H4 (cell line): ENCODE measurements around the gene OSBPL2. TPM values are rescaled to one million over a fixed set of nuclear protein-coding genes. Genes with fewer than 3 reads are reported as not detected.

Experiments used
- DNase-seq: peaks from one replicate; pipeline ENCODE4 v3.0.0-alpha.2; 2015; ENCODE audit warnings: low spot score
- total RNA-seq: library from RNA; depleted of rRNA; stranded (reverse); fragments of >200 nt; shearing (Covaris generic); gene quantifications from 2 replicates; pipeline ENCODE4 v1.2.3, GENCODE V29; 2014

OSBPL2 gene
- total RNA-seq, 1 experiment from 2014 or later, result 12.5 TPM

GRCh38 chr20:62325172-62325905 lies 87.0 kb downstream of the OSBPL2 start:
- DNase-seq, result no peak

- DNase-seq, result no peak
These were observed 88.2 kb downstream of the OSBPL2 start for GRCh38 chr20:62326559-62326958.

GRCh38 chr20:62326959-62327725 lies 88.8 kb downstream of the OSBPL2 start:
- DNase-seq, result no peak

DNA sequence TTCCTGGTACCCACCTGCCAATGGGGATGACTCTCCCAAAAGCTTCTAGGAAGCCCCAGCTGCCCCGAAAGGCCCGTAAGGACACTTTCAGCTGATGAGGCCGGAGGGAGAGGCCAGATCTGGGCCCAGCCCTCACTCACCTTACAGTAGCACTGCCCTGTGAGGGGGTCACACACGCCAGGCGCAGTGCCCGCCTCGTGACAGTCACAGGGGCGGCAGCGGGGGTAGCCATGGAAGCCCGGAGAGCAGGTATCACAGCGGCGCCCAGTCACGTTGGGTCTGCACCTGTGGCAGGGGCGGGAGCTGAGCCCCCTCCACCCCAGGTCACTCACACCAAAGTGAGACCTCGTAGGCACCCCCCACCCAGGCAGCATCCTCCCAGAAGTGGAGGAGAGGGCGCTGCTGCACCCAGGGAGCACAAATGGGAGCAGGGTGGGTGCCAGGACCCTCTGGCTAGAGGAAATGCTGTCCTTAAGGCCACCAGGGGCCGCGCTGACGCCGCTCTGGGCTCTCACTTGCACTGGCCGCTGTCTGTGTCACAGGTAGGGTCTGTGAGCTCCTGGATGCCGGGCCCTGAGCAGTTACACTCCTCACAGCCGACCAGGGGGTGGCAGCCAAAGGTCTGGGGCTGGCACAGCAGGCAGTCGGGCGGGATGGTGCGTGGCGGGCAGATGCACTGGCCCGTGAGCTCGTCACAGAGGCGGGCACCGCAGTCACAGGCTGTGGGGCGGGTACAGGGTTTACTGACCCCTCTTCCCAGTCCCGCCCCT lies 89.6 kb downstream of the OSBPL2 start:
- DNase-seq, result no peak

DNA sequence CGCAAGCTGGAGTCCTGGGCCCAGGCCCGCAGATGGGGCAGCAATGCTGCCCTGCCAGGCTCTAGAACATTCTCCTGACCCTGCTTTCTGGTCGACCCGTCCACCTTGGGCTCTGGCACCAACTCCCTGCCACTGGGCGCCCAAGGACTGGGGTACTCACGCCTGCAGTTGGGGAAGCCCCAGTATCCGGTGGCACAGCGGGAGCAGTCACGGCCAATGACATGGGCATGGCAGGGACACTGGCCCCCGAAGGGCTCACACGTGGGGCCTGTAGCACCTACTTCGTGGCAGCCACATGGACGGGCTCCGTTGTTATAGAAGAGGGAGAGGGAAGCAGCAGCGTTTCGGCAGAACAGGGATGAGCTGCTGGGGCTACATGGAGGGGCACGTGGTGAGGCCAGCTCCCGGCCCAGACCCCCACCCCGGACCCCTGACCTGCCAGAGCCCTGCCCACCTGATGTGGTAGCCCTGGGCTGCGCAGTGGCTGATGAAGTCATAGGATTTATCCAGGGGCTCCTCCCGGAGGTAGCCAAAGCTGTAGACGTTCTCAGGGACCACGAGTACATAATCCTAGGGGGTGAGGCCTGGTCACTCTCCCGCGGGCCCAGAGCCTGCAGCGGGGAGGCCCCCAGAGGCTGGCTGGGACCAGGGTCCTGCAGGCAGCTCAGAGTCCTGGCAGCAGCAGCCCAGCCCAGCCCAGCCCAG lies 90.5 kb downstream of the OSBPL2 start:
- no peak for DNase-seq

- no peak for DNase-seq
These were observed 91.4 kb downstream of the OSBPL2 start for GRCh38 chr20:62329389-62330377.

- no peak for DNase-seq
These were observed 92.4 kb downstream of the OSBPL2 start for GRCh38 chr20:62330576-62331317.

- no peak for DNase-seq
These were observed 93.0 kb downstream of the OSBPL2 start for GRCh38 chr20:62331347-62331746.

- no peak for DNase-seq
These were observed 94.1 kb downstream of the OSBPL2 start for GRCh38 chr20:62332421-62332820.

DNA sequence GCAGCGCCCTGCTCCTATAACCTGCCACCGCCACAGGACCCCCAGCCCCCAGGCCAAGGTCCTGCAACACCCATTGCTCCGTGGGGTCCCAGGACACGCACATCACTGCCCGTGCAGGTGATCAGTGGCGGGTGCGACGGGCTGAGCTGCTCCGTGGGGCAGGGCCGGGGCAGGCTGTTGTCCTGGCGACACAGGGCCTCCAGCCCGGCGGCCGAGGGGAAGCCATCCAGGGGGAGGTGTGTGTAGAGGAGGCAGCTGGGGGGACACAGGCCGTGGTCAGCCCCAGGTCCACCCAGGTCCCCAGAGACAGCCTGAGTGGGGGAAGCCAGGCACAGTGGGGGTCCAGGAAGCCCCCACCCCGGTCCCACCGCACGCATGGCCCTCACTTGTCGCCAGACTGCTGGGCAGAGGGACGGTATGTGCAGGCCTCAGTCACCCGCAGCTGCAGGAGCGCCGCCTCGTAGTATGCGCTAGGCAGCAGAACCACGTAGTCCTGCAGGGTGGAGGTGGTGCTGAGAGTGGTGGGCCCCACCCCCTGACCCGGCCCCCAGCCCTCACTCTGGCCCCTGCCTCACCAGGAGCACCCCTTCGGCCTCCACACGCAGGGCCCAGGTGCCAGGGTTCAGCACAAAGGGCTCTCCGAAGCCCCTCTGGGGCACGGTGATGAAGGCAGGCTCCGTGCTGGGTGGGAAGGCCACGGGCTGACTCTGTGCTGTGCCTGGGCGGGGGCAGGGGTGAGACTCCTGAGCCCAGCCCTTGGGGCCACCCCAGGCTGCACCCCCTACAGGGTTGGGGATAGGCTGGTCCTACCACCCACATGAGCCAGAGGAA lies 94.9 kb downstream of the OSBPL2 start:
- no peak for DNase-seq

DNA sequence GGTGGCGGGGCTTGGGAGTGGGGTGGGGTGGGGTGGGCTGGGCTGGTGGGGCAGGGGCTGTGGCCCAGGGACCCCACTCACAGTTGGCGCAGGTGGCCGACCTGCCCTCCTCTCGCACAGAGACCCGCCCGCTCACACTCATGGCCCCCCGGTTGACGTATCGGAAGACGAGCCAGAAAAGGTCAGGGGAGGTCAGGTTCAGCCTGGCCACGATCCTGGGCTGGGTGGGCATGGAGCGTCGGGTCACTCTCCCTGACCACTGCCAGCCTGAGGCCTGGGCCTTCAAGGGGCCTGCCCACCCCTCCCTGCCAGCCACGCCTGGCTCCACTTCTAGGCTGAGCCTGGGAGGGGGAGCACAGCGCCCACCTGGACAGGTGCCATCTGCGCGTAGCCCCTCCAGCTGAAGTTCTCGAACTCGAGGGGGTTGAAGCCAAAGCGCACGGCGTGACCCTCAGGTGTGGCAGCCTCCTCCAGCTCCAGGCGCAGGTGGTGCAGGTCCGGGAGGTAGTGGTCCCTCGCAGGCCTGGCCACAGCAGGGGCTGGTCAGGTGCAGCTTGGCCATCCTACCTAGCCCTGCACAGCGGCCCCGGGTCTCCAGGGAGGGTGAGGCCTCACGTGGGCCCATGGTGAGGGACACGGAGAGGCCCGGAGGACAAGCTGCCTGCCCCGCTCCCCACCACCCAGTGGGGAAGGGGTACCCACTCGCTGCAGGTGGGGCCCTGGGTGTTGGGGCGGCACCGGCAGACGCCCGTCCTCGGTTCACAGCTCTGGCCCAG lies 95.7 kb downstream of the OSBPL2 start:
- DNase-seq, result no peak

DNA sequence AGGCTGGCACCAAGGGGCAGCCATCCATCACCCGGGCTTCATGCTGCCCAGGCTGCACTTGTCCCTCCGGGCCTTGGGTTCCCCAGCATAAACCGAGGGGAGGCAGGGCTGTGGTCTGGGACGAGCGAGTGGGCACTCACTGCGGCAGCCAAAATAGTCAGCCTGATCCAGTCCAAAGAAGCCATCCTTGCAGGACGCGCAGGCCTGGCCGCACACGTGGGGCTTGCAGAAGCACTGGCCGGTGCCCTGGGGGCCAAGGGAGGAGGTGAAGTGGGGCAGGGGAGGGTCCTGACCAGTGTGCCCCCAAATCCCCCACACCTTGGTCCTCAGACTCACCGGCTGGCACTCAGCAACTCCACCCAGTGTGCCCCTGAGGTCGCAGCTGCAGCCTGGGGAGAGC lies 96.6 kb downstream of the OSBPL2 start:
- no peak for DNase-seq

DNA sequence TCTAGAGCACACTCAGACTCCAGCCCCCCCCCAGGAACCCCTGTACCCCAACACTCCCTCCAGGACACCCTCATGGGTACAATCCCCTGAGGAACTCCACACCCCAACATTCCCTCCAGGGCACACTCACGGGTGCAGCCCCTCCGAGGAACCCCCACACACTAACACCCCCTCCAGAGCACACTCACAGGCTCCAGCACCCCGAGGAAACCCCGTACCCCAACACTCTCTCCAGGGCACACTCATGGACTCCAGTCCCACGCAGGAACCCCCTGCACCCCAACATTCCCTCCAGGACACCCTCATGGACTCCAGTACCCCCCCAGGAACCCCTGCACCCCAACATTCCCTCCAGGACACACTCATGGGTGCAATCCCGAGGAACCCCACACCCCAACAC lies 97.2 kb downstream of the OSBPL2 start:
- DNase-seq, result no peak

- no peak for DNase-seq
These were observed 98.0 kb downstream of the OSBPL2 start for GRCh38 chr20:62336329-62336728.

DNA sequence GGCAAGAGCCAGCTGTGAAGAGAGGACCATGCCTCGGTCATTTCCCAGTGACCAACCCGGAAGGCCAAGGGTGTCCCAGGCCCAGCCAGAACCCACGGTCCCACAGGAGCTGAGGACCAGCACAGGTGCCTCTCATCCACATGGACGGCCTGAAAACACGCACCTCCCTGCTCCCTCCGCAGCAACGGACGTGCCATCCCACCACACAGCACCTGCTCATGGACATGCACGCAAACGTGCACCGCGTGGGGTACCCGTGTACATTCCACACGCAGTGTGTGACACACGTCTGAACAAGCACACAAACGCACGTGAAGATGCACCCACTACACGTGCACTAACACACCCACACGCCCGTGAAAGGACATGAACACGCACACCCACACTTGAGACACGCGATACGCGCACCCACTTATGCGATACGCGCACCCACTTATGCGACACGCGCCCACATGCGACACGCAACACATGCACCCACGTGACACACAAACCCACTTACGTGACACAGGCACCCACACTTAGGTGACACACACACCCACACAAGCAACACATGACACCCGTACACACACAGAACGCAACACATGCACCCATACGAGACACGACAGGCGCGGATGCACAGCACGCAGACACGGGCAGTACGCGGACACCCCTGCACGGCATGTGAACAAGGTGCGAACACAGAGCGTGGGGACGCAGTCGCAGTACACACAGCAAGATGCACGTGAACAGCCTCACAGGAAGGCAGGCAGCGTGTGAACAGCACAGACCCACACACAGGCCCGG lies 98.6 kb downstream of the OSBPL2 start:
- DNase-seq, result no peak

DNA sequence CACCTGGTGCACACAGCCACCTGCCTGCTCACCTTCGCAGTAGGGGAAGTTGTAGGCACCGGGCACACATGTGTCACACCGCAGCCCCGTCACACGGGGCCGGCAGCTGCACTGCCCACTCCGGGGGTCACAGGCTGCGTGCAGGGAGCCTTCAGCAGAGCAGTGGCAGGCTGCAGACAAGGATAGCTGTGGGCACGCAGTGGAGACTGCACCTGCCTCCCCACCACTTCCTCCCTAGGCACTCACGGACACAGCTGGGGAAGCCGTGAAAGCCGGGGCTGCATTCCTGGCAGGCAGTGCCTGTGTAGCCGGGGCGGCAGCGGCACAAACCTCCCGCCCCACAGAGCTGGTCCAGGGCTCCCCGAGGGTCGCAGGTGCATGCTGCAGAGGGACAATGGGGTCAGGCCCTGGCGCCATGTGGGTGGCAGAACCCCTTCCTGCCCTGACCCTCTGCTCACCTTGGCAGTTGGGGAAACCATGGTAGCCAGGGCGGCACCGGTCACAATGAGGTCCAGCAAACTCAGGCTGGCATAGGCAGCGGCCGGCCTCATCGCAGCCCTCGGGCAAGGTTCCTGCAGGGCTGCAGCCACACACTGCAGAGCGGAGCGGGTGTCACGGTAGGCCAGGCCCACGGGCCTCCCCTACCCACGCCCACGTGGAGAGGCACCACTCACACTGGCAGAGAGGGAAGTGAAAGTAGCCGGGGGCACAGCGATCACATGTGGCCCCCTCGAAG lies 99.4 kb downstream of the OSBPL2 start:
- DNase-seq, result no peak

DNA sequence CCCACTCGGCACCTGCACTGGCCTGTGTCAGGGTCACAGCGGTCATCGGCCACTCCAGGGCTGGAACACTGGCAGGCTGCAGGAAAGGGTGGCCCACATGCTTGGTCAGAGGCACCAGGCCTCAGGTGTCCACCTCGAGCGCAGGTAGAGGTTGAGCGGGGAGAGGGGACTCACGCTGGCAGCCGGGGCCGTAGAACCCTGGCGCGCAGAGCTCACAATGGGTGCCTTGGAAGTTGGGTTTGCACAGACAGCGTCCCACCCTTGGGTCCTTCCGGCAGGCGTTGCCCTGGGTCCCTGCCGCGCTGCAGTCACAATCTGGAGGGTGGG lies 99.9 kb downstream of the OSBPL2 start:
- no peak for DNase-seq
